Activated CD8-positive, alpha-beta memory T cell treated with anti-CD3 and anti-CD28 coated beads, Interleukin-2, amount 10 ng/mL, durations not matched to agents 7 days and 5 days (primary cell): ENCODE measurements around the gene CCL24. TPM values are rescaled to one million over a fixed set of nuclear protein-coding genes. Genes with fewer than 3 reads are reported as not detected.
"Not testable (repeated sequence)": the region's sequence is repeated elsewhere in the genome, so short reads cannot be mapped to it uniquely, and the experiment has no call there.

Experiments used
- ATAC-seq: fragments of 150-1000 bp; cut with Tn5 transposase; one replicate; pipeline ENCODE4 v1.10.0; 2021; ENCODE audit warnings: moderate library complexity
- CTCF ChIA-PET: fragments of 350-600 bp; sonication (Branson Sonifier 250); formaldehyde crosslinking; loops from one replicate; lab custom pipeline; 2021; ENCODE audit warnings: antibody characterized with exemption; lab: Charles Lee
- DNase-seq: peaks from one replicate; pipeline ENCODE4 v3.0.0-alpha.2; 2020
- H3K27ac Mint-ChIP-seq: one replicate; pipeline ENCODE4 v1.8.0; 2021; ENCODE audit warnings: mild to moderate bottlenecking, mixed read lengths
- H3K27me3 Mint-ChIP-seq: one replicate; pipeline ENCODE4 v1.8.0; 2021; ENCODE audit warnings: mixed read lengths
- H3K36me3 Mint-ChIP-seq: one replicate; pipeline ENCODE4 v1.8.0; 2021; ENCODE audit warnings: mild to moderate bottlenecking, mixed read lengths
- H3K4me1 Mint-ChIP-seq: one replicate; pipeline ENCODE4 v1.8.0; 2021; ENCODE audit warnings: mixed read lengths
- H3K4me3 Mint-ChIP-seq: one replicate; pipeline ENCODE4 v1.8.0; 2021; ENCODE audit warnings: mild to moderate bottlenecking, moderate library complexity, mixed read lengths
- H3K9me3 Mint-ChIP-seq: one replicate; pipeline ENCODE4 v1.8.0; 2022; ENCODE audit warnings: low read depth, mixed read lengths
- total RNA-seq, 2 experiments: library from RNA; stranded (reverse); gene quantifications; one replicate each; pipeline ENCODE4 v1.2.3, GENCODE V29; 2021

Gene CCL24
- total RNA-seq, 2 experiments from 2014 or later = not detected

GRCh38 chr7:75813084-75813483 lies 522 bp downstream of the CCL24 start:
- Mint-ChIP-seq H3K27ac (no peak overlapping the region), H3K9me3 (no peaks in the 10 kb centered on the region), H3K4me3 (no peak overlapping the region), H3K4me1 (no peaks in the 10 kb centered on the region), H3K36me3 (no peaks in the 10 kb centered on the region), H3K27me3 (peaks cover 2% of the 10 kb centered on the region)
- CTCF ChIA-PET = no interaction called here
- ATAC-seq (no peak), DNase-seq (no peak)

GRCh38 chr7:75811894-75812678 lies 1.5 kb downstream of the CCL24 start:
- peaks cover 2% of the 10 kb centered on the region for H3K27me3 Mint-ChIP-seq
- peaks cover 4% of the 10 kb centered on the region for H3K9me3 Mint-ChIP-seq
- ATAC-seq (no peak), DNase-seq (no peak)
- H3K27ac Mint-ChIP-seq = no peak overlapping the region
- H3K36me3 Mint-ChIP-seq = no peaks in the 10 kb centered on the region
- CTCF ChIA-PET = no interaction called here
- no peaks in the 10 kb centered on the region for H3K4me1 Mint-ChIP-seq
- H3K4me3 Mint-ChIP-seq = no peak overlapping the region

- Mint-ChIP-seq H3K4me1 (no peaks in the 10 kb centered on the region), H3K27ac (no peak overlapping the region), H3K4me3 (no peak overlapping the region), H3K36me3 (peaks cover 3% of the 10 kb centered on the region), H3K27me3 (no peaks in the 10 kb centered on the region), H3K9me3 (peaks cover 4% of the 10 kb centered on the region)
- CTCF ChIA-PET = no interaction called here
- ATAC-seq (no peak), DNase-seq (no peak)
Observed at GRCh38 chr7:75809396-75809795, 4.2 kb downstream of the CCL24 start.

- peaks cover 3% of the 10 kb centered on the region for H3K36me3 Mint-ChIP-seq
- H3K27me3 Mint-ChIP-seq = no peaks in the 10 kb centered on the region
- H3K4me1 Mint-ChIP-seq = no peaks in the 10 kb centered on the region
- H3K9me3 Mint-ChIP-seq = peaks cover 4% of the 10 kb centered on the region
- no peak overlapping the region for H3K27ac Mint-ChIP-seq
- DNase-seq = no peak
- no peak overlapping the region for H3K4me3 Mint-ChIP-seq
- no peak for ATAC-seq
- CTCF ChIA-PET = no interaction called here
Observed at GRCh38 chr7:75808106-75808505, 5.5 kb downstream of the CCL24 start.

GRCh38 chr7:75807452-75807851 lies 6.2 kb downstream of the CCL24 start:
- Mint-ChIP-seq H3K36me3 (peaks cover 3% of the 10 kb centered on the region), H3K27ac (no peak overlapping the region), H3K4me1 (no peaks in the 10 kb centered on the region), H3K27me3 (no peaks in the 10 kb centered on the region), H3K4me3 (no peak overlapping the region), H3K9me3 (peaks cover 4% of the 10 kb centered on the region)
- DNase-seq = no peak
- ATAC-seq = no peak
- CTCF ChIA-PET = no interaction called here

GRCh38 chr7:75806560-75807307 lies 6.9 kb downstream of the CCL24 start:
- no peak for ATAC-seq
- Mint-ChIP-seq H3K4me3 (no peak overlapping the region), H3K4me1 (no peaks in the 10 kb centered on the region), H3K36me3 (peaks cover 3% of the 10 kb centered on the region), H3K27me3 (no peaks in the 10 kb centered on the region), H3K27ac (no peak overlapping the region), H3K9me3 (peaks cover 4% of the 10 kb centered on the region)
- DNase-seq = no peak
- CTCF ChIA-PET = no interaction called here

GRCh38 chr7:75804705-75805104 lies 8.9 kb downstream of the CCL24 start:
- H3K4me3 Mint-ChIP-seq = no peak overlapping the region
- H3K9me3 Mint-ChIP-seq = peaks cover 4% of the 10 kb centered on the region
- no peaks in the 10 kb centered on the region for H3K27me3 Mint-ChIP-seq
- DNase-seq (no peak), ATAC-seq (no peak)
- CTCF ChIA-PET = interaction anchor here (1.1 kb wide), 1 partner anchor 13 kb away, joined by 3 read pairs; no protein-coding TSS in a partner anchor
- H3K4me1 Mint-ChIP-seq = no peaks in the 10 kb centered on the region
- H3K36me3 Mint-ChIP-seq = peaks cover 3% of the 10 kb centered on the region
- no peak overlapping the region for H3K27ac Mint-ChIP-seq

GRCh38 chr7:75804004-75804403 lies 9.6 kb downstream of the CCL24 start:
- CTCF ChIA-PET = interaction anchor here (1.1 kb wide), 1 partner anchor 12 kb away, joined by 3 read pairs; no protein-coding TSS in a partner anchor
- peaks cover 3% of the 10 kb centered on the region for H3K36me3 Mint-ChIP-seq
- no peaks in the 10 kb centered on the region for H3K4me1 Mint-ChIP-seq
- H3K27ac Mint-ChIP-seq = no peak overlapping the region
- DNase-seq (no peak), ATAC-seq (no peak)
- H3K27me3 Mint-ChIP-seq = no peaks in the 10 kb centered on the region
- no peak overlapping the region for H3K4me3 Mint-ChIP-seq
- H3K9me3 Mint-ChIP-seq = peaks cover 4% of the 10 kb centered on the region

- Mint-ChIP-seq H3K4me1 (no peaks in the 10 kb centered on the region), H3K4me3 (no peak overlapping the region), H3K9me3 (peaks cover under 1% of the 10 kb centered on the region), H3K27me3 (no peaks in the 10 kb centered on the region), H3K36me3 (peaks cover 3% of the 10 kb centered on the region), H3K27ac (no peak overlapping the region)
- DNase-seq (no peak), ATAC-seq (no peak)
- CTCF ChIA-PET = no interaction called here
Observed at GRCh38 chr7:75802552-75802821, 11.1 kb downstream of the CCL24 start.

GRCh38 chr7:75798770-75799169 lies 14.8 kb downstream of the CCL24 start:
- no peak overlapping the region for H3K27ac Mint-ChIP-seq
- CTCF ChIA-PET = no interaction called here
- no peaks in the 10 kb centered on the region for H3K9me3 Mint-ChIP-seq
- H3K36me3 Mint-ChIP-seq = no peaks in the 10 kb centered on the region
- no peak for ATAC-seq
- no peak for DNase-seq
- peaks cover 9% of the 10 kb centered on the region for H3K27me3 Mint-ChIP-seq
- H3K4me1 Mint-ChIP-seq = no peaks in the 10 kb centered on the region
- no peak overlapping the region for H3K4me3 Mint-ChIP-seq

GRCh38 chr7:75796420-75796819 lies 17.2 kb downstream of the CCL24 start:
- Mint-ChIP-seq H3K4me1 (no peaks in the 10 kb centered on the region), H3K4me3 (no peak overlapping the region), H3K27me3 (peaks cover 9% of the 10 kb centered on the region), H3K36me3 (no peaks in the 10 kb centered on the region), H3K27ac (no peak overlapping the region), H3K9me3 (no peaks in the 10 kb centered on the region)
- ATAC-seq (no peak), DNase-seq (no peak)
- CTCF ChIA-PET = interaction anchor here (0.7 kb wide), 1 partner anchor 224 kb away, joined by 3 read pairs; no protein-coding TSS in a partner anchor

- H3K9me3 Mint-ChIP-seq = no peaks in the 10 kb centered on the region
- H3K4me3 Mint-ChIP-seq = no peak overlapping the region
- H3K27ac Mint-ChIP-seq = peak overlapping the region; percentile 53
- CTCF ChIA-PET = interaction anchor here (0.7 kb wide), 1 partner anchor 225 kb away, joined by 3 read pairs; no protein-coding TSS in a partner anchor
- peaks cover 9% of the 10 kb centered on the region for H3K27me3 Mint-ChIP-seq
- ATAC-seq (no peak), DNase-seq (no peak)
- no peaks in the 10 kb centered on the region for H3K4me1 Mint-ChIP-seq
- H3K36me3 Mint-ChIP-seq = no peaks in the 10 kb centered on the region
Observed at GRCh38 chr7:75795831-75796285, 17.7 kb downstream of the CCL24 start.

- Mint-ChIP-seq H3K9me3 (no peaks in the 10 kb centered on the region), H3K27ac (no peak overlapping the region), H3K4me1 (no peaks in the 10 kb centered on the region), H3K4me3 (no peak overlapping the region), H3K36me3 (no peaks in the 10 kb centered on the region), H3K27me3 (peaks cover 9% of the 10 kb centered on the region)
- no peak for ATAC-seq
- CTCF ChIA-PET = no interaction called here
- DNase-seq = no peak
Observed at GRCh38 chr7:75793676-75794075, 19.9 kb downstream of the CCL24 start.

- not testable (repeated sequence) for H3K36me3 Mint-ChIP-seq, DNase-seq, ATAC-seq, H3K4me3 Mint-ChIP-seq, H3K9me3 Mint-ChIP-seq, H3K27me3 Mint-ChIP-seq, H3K4me1 Mint-ChIP-seq, H3K27ac Mint-ChIP-seq
- CTCF ChIA-PET = interaction anchor here (1.2 kb wide), 1 partner anchor 12 kb away, joined by 3 read pairs; no protein-coding TSS in a partner anchor
Observed at GRCh38 chr7:75792567-75792966, 21.0 kb downstream of the CCL24 start.
